SIG-M5 (cell line): Measurements from ENCODE around the gene MUC5AC.
"Not testable (repeated sequence)": the region's sequence is repeated elsewhere in the genome, so short reads cannot be mapped to it uniquely, and the experiment has no call there.

Experiments used
- DNase-seq: peaks from one replicate; lab custom pipeline; 2025; lab: John Stamatoyannopoulos, UW

The MUC5AC gene

GRCh38 chr11:1148752-1149180, 9.0 kb upstream of the MUC5AC start:
- no peak for DNase-seq

GRCh38 chr11:1149545-1149944, 8.2 kb upstream of the MUC5AC start:
- DNase-seq: no peak

GRCh38 chr11:1150116-1150515, 7.6 kb upstream of the MUC5AC start:
- no peak for DNase-seq

GRCh38 chr11:1150769-1151365, 6.9 kb upstream of the MUC5AC start:
- DNase-seq: no peak

GRCh38 chr11:1151366-1152315, 6.1 kb upstream of the MUC5AC start:
- no peak for DNase-seq

GRCh38 chr11:1152316-1153104, 5.2 kb upstream of the MUC5AC start:
- no peak for DNase-seq

GRCh38 chr11:1153105-1153950, 4.4 kb upstream of the MUC5AC start:
- no peak for DNase-seq

GRCh38 chr11:1153951-1154493, 3.7 kb upstream of the MUC5AC start:
- DNase-seq: no peak

GRCh38 chr11:1154656-1155055, 3.1 kb upstream of the MUC5AC start:
- DNase-seq: not testable (repeated sequence)

- DNase-seq: no peak
Measured at GRCh38 chr11:1155274-1155693, 2.5 kb upstream of the MUC5AC start.

- DNase-seq: no peak
Measured at GRCh38 chr11:1156506-1157340, 1.0 kb upstream of the MUC5AC start.

GRCh38 chr11:1157341-1157644, 460 bp upstream of the MUC5AC start:
- no peak for DNase-seq

GRCh38 chr11:1158681-1159487, 1.1 kb downstream of the MUC5AC start:
- no peak for DNase-seq

GRCh38 chr11:1159488-1160220, 1.9 kb downstream of the MUC5AC start:
- DNase-seq: not testable (repeated sequence)

GRCh38 chr11:1160231-1161101, 2.7 kb downstream of the MUC5AC start:
- no peak for DNase-seq

GRCh38 chr11:1161410-1162137, 3.8 kb downstream of the MUC5AC start:
- no peak for DNase-seq

- DNase-seq: no peak
Measured at GRCh38 chr11:1162138-1162475, 4.4 kb downstream of the MUC5AC start.
